Measurements from ENCODE around the gene FOXD4L6. TPM values are rescaled to one million over a fixed set of nuclear protein-coding genes. Genes with fewer than 3 reads are reported as not detected.
"Not testable (repeated sequence)": the region's sequence is repeated elsewhere in the genome, so short reads cannot be mapped to it uniquely, and the experiment has no call there.

The FOXD4L6 gene
- total RNA-seq, 1 experiment from 2014 or later: not detected

DNA sequence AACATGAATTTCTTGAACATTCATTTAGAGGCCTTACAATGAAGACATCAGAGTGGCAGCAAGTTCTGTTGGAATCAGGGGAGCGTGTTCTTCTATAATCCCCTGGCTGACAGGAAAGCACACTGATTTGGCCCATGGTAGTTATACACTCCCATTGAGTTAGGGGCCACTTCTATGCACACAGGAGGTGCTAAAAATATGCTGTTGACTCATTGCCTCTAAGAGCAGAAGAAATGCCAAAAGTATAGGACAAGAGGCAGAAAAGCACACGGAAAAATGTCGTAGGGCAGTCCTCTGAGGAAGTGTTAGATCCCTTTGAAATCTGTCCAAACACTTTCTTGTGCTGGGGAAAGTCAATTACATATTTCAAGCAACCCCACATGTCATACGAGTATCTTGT is 49.0 kb downstream of the FOXD4L6 start:
- BruUV-seq (replicated peaks); intact Hi-C loops (cut with micrococcal nuclease); H3K36me3 ChIP-seq (ENCODE audit: low read depth, low read length); ATAC-seq; CTCF ChIA-PET; H3K9me3 ChIP-seq (ENCODE audit: low read length); H3F3A ChIP-seq (ENCODE audit: low read length, unreplicated experiment); H4K20me1 ChIP-seq (ENCODE audit: low read length); H3K27me3 ChIP-seq (ENCODE audit: low read length); H3K9me2 ChIP-seq (replicated peaks; ENCODE audit: low read length); H3K79me2 ChIP-seq (ENCODE audit: low read length); H3K4me3 ChIP-seq (ENCODE audit: low read length); POLR2A ChIA-PET (ENCODE audit: unreplicated experiment); H3K9ac ChIP-seq (ENCODE audit: low read length): not testable (repeated sequence)
- Histone ChIP-seq H2AFZ (ENCODE audit: low read length) (peak overlapping the region; percentile 53), H3K4me1 (ENCODE audit: insufficient read depth, low read length) (peaks cover 35% of the 10 kb centered on the region), H3K27ac (ENCODE audit: low read length) (0 out of 2 replicates have a peak overlapping the region, but pooled peaks have one; percentile 20), H3K4me2 (ENCODE audit: low read length) (peak overlapping the region; percentile 48; the same call in 1 of the 2 replicates)
- peak; percentile 14 for DNase-seq

DNA sequence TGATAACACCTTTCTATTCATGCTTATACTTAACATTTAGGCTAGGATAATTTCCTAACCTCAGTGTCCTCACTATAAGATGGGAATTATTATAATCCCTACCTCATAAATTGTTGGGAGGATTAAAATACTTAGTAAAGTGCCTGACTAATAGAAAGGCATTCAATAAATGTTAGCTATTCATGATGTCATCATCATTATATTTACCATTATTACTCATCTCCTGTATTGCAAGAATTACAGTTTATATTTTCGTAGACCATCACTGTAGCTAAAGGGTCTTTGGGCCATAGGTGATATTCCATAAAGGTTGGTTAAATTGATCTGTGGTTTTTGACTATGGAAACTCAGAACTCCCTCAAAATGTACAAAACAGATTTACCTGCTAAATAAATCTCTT is 50.9 kb downstream of the FOXD4L6 start:
- Histone ChIP-seq H3K4me1 (ENCODE audit: insufficient read depth, low read length) (peaks cover 31% of the 10 kb centered on the region), H3K79me2 (ENCODE audit: low read length) (peaks cover 22% of the 10 kb centered on the region)
- H3K9ac ChIP-seq (ENCODE audit: low read length); H4K20me1 ChIP-seq (ENCODE audit: low read length); H3K4me3 ChIP-seq (ENCODE audit: low read length); intact Hi-C loops (cut with micrococcal nuclease); H3K9me2 ChIP-seq (replicated peaks; ENCODE audit: low read length); H3K27ac ChIP-seq (ENCODE audit: low read length); POLR2A ChIA-PET (ENCODE audit: unreplicated experiment); H3K36me3 ChIP-seq (ENCODE audit: low read depth, low read length); H3F3A ChIP-seq (ENCODE audit: low read length, unreplicated experiment); H3K9me3 ChIP-seq (ENCODE audit: low read length); BruUV-seq (replicated peaks); CTCF ChIA-PET; H3K4me2 ChIP-seq (ENCODE audit: low read length); H2AFZ ChIP-seq (ENCODE audit: low read length); H3K27me3 ChIP-seq (ENCODE audit: low read length): not testable (repeated sequence)
- peak; percentile 58 for DNase-seq
- peak; percentile 21 for ATAC-seq

Other genes with a start within 250 kb of the FOXD4L6 start
- 5.7 and 6.9 TPM in 2 replicates for gene ZNG1F, start 60.6 kb upstream of the FOXD4L6 start, total RNA-seq (2014; rRNA removed)